C4-2B (cell line): ENCODE measurements around the gene SCAI.
"Not testable (repeated sequence)": the region's sequence is repeated elsewhere in the genome, so short reads cannot be mapped to it uniquely, and the experiment has no call there.

ENCODE experiments used
- H3K27ac ChIP-seq: fragments of 450-650 bp; 2 replicates; pipeline ENCODE4 v1.5.1; 2017
- ZFX ChIP-seq: fragments of 450-650 bp; IDR thresholded peaks from 2 replicates; pipeline ENCODE4 v1.6.1; 2017
- TF ChIP-seq, protein P1 (sequence below): fragments of 450-650 bp; conservative IDR thresholded peaks from 2 replicates; pipeline ENCODE4 v1.5.1; 2017; ENCODE audit warnings: mild to moderate bottlenecking

Gene SCAI

DNA sequence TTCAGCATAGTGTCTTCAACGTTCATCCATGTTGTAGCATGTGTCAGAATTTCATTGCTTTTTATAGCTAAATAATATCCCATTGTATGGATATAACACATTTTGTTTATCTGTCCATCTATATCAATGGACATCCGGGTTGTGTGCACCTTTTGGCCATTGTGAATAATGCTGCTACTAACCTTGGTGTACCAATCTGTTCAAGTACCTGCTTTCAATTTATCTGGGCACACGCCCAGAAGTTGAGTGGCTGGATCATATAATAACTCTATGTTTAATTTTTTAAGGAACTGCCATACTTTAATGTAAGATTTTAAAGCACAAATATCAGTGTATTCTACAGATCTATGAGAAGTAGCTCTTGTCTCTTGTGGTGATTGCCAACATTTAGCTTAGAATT lies 43.5 kb downstream of the SCAI start:
- no peak for TF ChIP-seq ZFX
- TF ChIP-seq, protein P1, sequence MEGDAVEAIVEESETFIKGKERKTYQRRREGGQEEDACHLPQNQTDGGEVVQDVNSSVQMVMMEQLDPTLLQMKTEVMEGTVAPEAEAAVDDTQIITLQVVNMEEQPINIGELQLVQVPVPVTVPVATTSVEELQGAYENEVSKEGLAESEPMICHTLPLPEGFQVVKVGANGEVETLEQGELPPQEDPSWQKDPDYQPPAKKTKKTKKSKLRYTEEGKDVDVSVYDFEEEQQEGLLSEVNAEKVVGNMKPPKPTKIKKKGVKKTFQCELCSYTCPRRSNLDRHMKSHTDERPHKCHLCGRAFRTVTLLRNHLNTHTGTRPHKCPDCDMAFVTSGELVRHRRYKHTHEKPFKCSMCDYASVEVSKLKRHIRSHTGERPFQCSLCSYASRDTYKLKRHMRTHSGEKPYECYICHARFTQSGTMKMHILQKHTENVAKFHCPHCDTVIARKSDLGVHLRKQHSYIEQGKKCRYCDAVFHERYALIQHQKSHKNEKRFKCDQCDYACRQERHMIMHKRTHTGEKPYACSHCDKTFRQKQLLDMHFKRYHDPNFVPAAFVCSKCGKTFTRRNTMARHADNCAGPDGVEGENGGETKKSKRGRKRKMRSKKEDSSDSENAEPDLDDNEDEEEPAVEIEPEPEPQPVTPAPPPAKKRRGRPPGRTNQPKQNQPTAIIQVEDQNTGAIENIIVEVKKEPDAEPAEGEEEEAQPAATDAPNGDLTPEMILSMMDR, result no peak
- no peak overlapping the region for H3K27ac ChIP-seq

DNA sequence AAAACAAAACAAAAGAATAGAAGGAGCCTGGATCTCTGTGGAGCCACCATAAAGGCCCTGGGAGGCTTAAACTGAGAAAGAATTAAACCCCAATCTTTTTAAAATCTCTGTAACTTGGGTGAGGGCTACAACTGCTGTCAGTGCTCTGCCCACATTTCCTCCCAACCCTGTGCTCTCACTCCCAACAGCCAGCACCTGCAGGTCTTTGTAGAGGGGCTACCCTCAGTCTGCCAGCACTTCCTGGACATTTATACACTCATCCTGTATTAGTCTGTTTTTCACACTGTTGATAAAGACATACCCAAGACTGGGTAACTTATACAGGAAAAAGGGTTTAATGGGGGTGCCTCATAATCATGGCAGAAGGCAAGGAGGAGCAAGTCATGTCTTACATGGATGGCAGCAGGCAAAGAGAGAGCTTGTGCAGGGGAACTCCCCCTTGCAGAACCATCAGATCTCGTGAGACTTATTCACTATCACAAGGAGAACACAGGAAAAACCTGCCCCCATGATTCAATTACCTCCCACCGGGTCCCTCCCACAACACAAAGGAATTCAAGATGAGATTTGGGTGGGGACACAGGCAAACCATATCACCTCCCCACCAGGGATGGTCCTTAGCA lies 47.4 kb downstream of the SCAI start:
- no peak overlapping the region for H3K27ac ChIP-seq
- TF ChIP-seq, protein P1, result no peak
- no peak for TF ChIP-seq ZFX

DNA sequence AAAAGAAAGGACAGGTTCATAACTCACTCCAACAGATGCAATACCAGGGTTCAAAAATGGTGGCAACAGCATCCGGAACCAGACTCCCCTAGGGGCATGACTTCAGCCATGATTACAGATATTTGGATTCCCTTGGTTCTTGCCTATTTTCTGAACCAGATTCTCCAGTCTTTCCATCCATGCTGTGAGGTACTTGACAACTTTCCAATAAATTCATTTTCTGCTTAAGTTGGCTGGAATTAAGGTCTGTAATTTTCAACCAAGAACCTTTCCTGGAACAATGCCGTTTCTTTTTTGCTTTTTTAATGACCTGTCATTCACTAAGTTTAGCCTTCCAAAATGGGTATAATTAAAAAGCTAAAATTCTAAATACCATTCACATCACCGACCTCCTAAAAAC lies 52.2 kb downstream of the SCAI start:
- no peak for TF ChIP-seq ZFX
- TF ChIP-seq, protein P1, result no peak

DNA sequence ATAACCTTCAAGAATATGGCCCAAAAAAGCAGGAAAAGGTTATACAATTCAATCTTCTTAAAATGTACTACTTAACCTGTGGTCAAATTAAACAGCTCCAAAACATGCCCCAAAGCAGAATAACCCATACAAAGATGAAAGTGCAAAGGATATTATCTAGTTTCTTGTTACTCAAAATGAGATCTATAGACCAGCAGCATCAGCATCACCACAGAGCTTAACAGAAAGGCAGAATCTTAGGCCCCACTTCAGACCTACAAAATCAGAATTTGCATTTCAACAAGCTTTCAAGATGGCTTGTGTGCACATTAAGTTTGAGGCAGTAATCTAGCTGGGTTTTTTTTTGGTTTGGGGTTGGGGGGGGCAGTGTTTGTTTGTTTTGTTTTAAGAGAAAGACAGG lies 54.0 kb downstream of the SCAI start:
- H3K27ac ChIP-seq, result no peak overlapping the region
- TF ChIP-seq, protein P1, result no peak

More for the DNA sequence above, 52.2 kb downstream of the SCAI start:
- no peak overlapping the region for H3K27ac ChIP-seq

DNA sequence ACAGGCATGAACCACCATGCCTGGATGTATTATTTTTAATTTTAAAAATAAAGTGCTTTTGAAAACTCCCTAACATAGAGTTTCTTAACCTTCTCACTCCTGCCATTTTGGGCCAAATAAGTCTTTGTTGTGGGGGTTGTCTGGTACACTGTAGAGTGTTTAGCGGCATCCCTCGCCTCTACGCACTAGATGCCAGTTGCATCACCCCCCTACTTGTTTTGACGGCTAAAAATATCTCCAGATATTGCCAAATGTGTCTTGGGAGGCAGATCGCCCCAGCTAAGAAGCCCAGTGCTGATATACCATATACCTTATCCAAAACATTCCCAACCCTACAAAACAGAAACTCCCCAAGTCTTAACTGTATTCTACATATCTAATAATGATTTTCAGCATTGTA lies 54.6 kb downstream of the SCAI start:
- no peak for TF ChIP-seq ZFX
- TF ChIP-seq, protein P1, result no peak
- H3K27ac ChIP-seq, result no peak overlapping the region

DNA sequence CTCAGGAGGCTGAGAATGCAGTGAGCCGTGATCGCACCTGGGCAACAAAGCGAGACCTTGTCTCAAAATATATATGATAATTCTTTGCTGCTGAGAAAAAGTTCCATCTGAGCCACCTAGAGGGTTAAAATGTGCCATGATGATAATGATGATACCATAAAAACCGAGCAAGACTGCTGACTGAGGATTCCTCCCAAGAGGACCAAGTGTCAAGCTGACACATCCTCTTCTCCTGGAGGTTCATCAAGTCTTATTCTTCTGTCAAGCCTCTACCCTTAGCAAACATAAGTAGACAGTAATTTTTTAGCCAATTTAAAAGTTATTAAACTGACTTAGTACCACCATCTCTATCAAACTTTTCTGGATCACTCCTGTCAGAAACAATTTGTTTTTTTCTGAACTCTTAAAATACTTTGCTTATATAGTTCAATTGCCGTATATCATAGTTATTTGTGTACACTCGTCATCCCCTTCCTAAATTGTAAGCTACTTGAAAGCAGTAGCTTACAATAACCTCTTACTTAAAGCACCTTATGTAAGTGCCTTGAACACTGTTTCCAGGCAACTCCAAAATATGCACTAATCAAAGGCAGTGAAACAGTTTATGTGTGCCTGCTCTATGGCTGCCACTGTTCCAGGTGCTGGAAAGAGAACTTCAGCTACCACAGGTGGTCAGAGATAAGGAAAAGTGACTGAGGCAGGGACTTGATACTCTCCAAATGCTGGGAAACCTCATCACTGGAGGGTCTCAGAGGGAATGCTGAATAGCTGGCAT lies 57.4 kb downstream of the SCAI start:
- H3K27ac ChIP-seq, result no peak overlapping the region
- TF ChIP-seq, protein P1, result no peak
- TF ChIP-seq ZFX, result no peak

DNA sequence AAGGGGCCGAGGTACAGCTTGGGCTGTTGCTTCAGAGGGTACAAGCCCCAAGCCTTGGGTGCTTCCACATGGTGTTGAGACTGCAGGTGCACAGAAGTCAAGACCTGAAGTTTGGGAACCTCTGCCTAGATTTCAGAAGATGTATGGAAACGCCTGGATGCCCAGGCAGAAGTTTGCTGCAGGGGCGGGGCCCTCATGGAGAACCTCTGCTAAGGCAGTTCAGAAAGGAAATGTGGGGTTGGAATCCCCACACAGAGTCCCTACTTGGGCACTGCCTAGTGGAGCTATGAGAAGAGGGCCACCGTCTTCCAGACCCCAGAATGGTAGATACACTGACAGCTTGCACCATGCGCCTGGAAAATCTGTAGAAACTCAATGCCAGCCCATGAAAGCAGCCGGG lies 61.1 kb downstream of the SCAI start:
- not testable (repeated sequence) for H3K27ac ChIP-seq

DNA sequence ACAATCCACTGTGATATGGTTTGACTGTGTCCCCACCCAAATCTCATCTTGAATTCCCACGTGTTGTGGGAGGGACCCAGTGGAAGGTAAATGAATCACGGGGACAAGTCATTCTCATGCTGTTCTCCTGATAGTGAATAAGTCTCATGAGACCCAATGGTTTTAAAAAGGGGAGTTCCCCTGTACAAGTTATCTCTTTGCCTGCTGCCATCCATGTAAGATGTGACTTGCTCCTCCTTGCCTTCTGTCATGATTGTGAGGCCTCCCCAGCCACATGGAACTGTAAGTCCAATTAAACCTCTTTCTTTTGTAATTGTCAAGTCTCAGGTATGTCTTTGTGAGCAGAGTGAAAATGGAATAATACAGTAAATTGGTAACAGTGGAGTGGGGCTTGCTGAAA lies 62.5 kb downstream of the SCAI start:
- H3K27ac ChIP-seq, result not testable (repeated sequence)
